Fibroblast of pulmonary artery (primary cell): Measurements from ENCODE around the gene NUB1.

Experiments used
- DNase-seq: peaks from one replicate; pipeline ENCODE4 v3.0.0-alpha.2; 2010; ENCODE audit warnings: low read depth
- H3K4me3 ChIP-seq: replicated peaks from 2 replicates; pipeline ENCODE4 v1.5.1; 2011; ENCODE audit warnings: low read depth, mild to moderate bottlenecking, control low read depth, low read length, moderate library complexity
- CTCF ChIP-seq: IDR thresholded peaks from 2 replicates; pipeline ENCODE4 v1.5.1; 2011; ENCODE audit warnings: mild to moderate bottlenecking, control low read depth, low read length, inconsistent platforms; ENCODE audit errors: missing control alignments

NUB1 gene

DNA sequence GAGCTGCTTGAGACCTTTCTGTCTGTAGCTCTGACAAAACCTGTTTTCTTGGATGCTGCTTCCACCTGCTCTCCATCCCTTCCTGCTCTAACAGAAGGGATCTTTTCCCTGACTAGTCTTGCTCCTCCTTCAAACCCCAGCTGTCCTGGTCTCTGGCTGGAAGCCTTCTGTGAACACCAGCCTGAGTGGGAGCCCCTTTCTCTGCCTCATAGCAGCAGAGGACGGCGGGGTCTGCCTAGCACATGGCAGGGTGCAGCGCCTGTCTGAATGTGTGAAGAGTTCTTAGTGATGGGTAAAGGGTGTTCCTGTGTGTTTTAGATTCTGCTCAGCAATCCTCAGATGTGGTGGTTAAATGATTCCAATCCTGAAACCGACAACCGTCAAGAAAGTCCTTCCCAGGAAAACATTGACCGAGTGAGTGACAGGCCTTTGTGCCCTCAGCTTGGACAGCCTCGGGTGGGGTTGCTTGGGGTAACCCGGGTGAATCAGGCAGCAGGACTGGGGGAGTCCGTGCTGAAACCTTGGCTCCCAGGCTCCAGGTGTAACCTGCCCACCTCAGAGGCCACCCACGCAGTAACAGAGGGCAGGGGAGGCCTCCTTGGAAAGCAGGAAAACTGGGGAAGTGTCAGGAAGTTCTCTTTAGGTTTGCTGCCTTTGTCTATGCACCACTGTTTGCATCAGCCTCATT, 34.1 kb downstream of the NUB1 start:
- no peak for TF ChIP-seq CTCF
- no peak overlapping the region for H3K4me3 ChIP-seq
- DNase-seq: no peak

- H3K4me3 ChIP-seq: no peak overlapping the region
- DNase-seq: no peak
- TF ChIP-seq CTCF: no peak
Observed at GRCh38 chr7:151376218-151376902, 34.7 kb downstream of the NUB1 start.

DNA sequence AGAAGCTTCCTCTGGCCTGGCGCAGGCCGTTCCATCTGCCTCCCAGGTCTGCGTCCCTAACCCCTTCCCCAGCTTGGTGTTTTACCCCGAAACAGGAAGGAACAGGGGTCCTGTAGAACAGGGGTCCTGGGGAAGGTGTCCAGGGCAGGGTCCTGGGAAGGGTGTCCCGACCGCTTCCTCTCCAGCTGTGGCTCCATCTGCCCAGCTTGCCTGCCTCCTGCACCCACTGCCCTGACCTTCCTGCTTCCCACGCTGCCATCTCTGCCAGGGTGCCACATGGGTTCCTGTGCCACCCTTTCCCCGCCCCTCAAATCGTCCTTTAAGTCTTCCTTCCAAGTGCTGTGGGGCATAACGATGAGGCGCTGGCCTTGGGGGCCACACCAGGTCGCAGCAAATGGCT, 35.8 kb downstream of the NUB1 start:
- H3K4me3 ChIP-seq: no peak overlapping the region
- no peak for TF ChIP-seq CTCF
- DNase-seq: no peak

GRCh38 chr7:151378011-151378410, 36.4 kb downstream of the NUB1 start:
- no peak overlapping the region for H3K4me3 ChIP-seq
- no peak for TF ChIP-seq CTCF
- no peak for DNase-seq

- H3K4me3 ChIP-seq: no peak overlapping the region
- DNase-seq: no peak
- no peak for TF ChIP-seq CTCF
Observed at GRCh38 chr7:151378496-151379192, 37.0 kb downstream of the NUB1 start.

DNA sequence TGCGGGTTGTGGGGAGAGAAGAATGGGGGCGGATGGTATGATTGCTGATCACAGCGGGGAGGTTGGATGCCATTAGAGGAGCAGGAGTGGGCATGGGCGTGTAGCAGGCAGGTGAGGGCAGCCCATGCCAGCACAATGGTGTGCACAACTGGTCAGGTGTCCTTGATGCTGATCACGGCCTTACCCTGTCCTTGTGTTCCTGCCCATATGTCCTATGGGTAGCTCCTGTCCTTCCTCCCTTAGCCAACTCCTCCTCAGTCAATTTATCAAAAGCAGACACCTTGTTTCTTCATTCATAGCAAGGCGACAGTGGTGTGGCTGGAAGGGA, 37.5 kb downstream of the NUB1 start:
- no peak for TF ChIP-seq CTCF
- no peak overlapping the region for H3K4me3 ChIP-seq
- no peak for DNase-seq
